Measurements from ENCODE around the gene TPD52L1.

- TF ChIP-seq CTCF (IDR thresholded peaks at IDR 0.05) (no peak), ZFX (IDR thresholded peaks at IDR 0.05; ENCODE audit: borderline replicate concordance) (no peak)
Measured at GRCh38 chr6:125303512-125303854, 149.9 kb downstream of the TPD52L1 start.

Data from 22Rv1 (cell line).